Activated CD4-positive, alpha-beta T cell treated with anti-CD3 and anti-CD28 coated beads for 36 hours (primary cell): ENCODE measurements around the gene TGFBR3. TPM values are rescaled to one million over a fixed set of nuclear protein-coding genes. Genes with fewer than 3 reads are reported as not detected.
A peak's percentile ranks its signal among the peaks of the same experiment; 100 is the strongest.

Source experiments
- ATAC-seq: fragments of 200-7000 bp; cut with Tn5 transposase; one replicate; pipeline ENCODE4 v1.10.0; 2021; ENCODE audit warnings: mild to moderate bottlenecking, moderate library complexity
- CTCF ChIA-PET: fragments of 350-600 bp; sonication (Branson Sonifier 250); formaldehyde crosslinking; loops from one replicate; lab custom pipeline; 2021; ENCODE audit warnings: antibody characterized with exemption; lab: Charles Lee
- POLR2A ChIA-PET: fragments of 350-600 bp; sonication (Branson Sonifier 250); formaldehyde crosslinking; loops from one replicate; lab custom pipeline; 2021; ENCODE audit warnings: antibody characterized with exemption, inconsistent platforms; lab: Charles Lee
- DNase-seq: peaks from one replicate; pipeline ENCODE4 v3.0.0-alpha.2; 2020
- H3K27ac Mint-ChIP-seq: one replicate; pipeline ENCODE4 v1.8.0; 2021; ENCODE audit warnings: mixed read lengths
- H3K27me3 Mint-ChIP-seq: one replicate; pipeline ENCODE4 v1.8.0; 2021; ENCODE audit warnings: mixed read lengths
- H3K36me3 Mint-ChIP-seq: one replicate; pipeline ENCODE4 v1.8.0; 2021; ENCODE audit warnings: low read depth, mixed read lengths
- H3K4me1 Mint-ChIP-seq: one replicate; pipeline ENCODE4 v1.8.0; 2021; ENCODE audit warnings: mixed read lengths
- H3K4me3 Mint-ChIP-seq: one replicate; pipeline ENCODE4 v1.8.0; 2021; ENCODE audit warnings: mild to moderate bottlenecking, moderate library complexity, mixed read lengths
- H3K9me3 Mint-ChIP-seq: one replicate; pipeline ENCODE4 v1.8.0; 2021; ENCODE audit warnings: low read depth, mixed read lengths
- intact Hi-C, 2 experiments: fragments of 100-400 bp; cut with DNase I in 1 of 2; cut with micrococcal nuclease in 1 of 2; formaldehyde crosslinking; loops; one replicate each; pipeline versions ENCODE4 v1.14.2 to v1.15.1; 2022 to 2024; cut with DNase I, micrococcal nuclease
- total RNA-seq, 2 experiments: library from RNA; stranded (reverse); gene quantifications; one replicate each; pipeline ENCODE4 v1.2.3, GENCODE V29; 2021

TGFBR3 gene
- total RNA-seq, 2 experiments from 2014 or later, result 4.2 to 4.5 TPM

- ATAC-seq (no peak), DNase-seq (no peak)
- Mint-ChIP-seq H3K4me1 (peaks cover 20% of the 10 kb centered on the region), H3K27ac (no peak overlapping the region), H3K36me3 (peaks cover 14% of the 10 kb centered on the region), H3K27me3 (no peaks in the 10 kb centered on the region), H3K9me3 (no peaks in the 10 kb centered on the region), H3K4me3 (no peak overlapping the region)
- intact Hi-C loops, result no loop called here
- POLR2A ChIA-PET, result interaction anchor here (0.6 kb wide), 1 partner anchor 18 kb away, joined by 5 read pairs; no protein-coding TSS in a partner anchor
- CTCF ChIA-PET, result interaction anchor here (1.3 kb wide), 1 partner anchor 13 kb away, joined by 4 read pairs; no protein-coding TSS in a partner anchor
Observed at GRCh38 chr1:91798740-91799139, 87.2 kb downstream of the TGFBR3 start.

GRCh38 chr1:91798241-91798648, 87.7 kb downstream of the TGFBR3 start:
- H3K9me3 Mint-ChIP-seq, result no peaks in the 10 kb centered on the region
- ChIA-PET POLR2A (no interaction called here), CTCF (interaction anchor here (0.6 to 1.3 kb wide), 3 partner anchors 13 to 102 kb away, joined by 3 to 4 read pairs (median 4); no protein-coding TSS in a partner anchor)
- no peak overlapping the region for H3K4me3 Mint-ChIP-seq
- intact Hi-C loops, result no loop called here
- H3K27ac Mint-ChIP-seq, result no peak overlapping the region
- no peaks in the 10 kb centered on the region for H3K27me3 Mint-ChIP-seq
- H3K36me3 Mint-ChIP-seq, result peaks cover 14% of the 10 kb centered on the region
- no peak for ATAC-seq
- peaks cover 16% of the 10 kb centered on the region for H3K4me1 Mint-ChIP-seq
- no peak for DNase-seq

- Mint-ChIP-seq H3K27me3 (no peaks in the 10 kb centered on the region), H3K4me3 (no peak overlapping the region), H3K27ac (no peak overlapping the region), H3K4me1 (peaks cover 11% of the 10 kb centered on the region), H3K36me3 (peaks cover 14% of the 10 kb centered on the region), H3K9me3 (no peaks in the 10 kb centered on the region)
- no peak for DNase-seq
- ATAC-seq, result no peak
- CTCF ChIA-PET, result interaction anchor here (0.6 to 1.2 kb wide), 3 partner anchors 77 to 244 kb away, joined by 3 to 4 read pairs (median 3); no protein-coding TSS in a partner anchor
- intact Hi-C loops, result no loop called here
- POLR2A ChIA-PET, result no interaction called here
Observed at GRCh38 chr1:91797164-91797563, 88.8 kb downstream of the TGFBR3 start.

- CTCF ChIA-PET, result interaction anchor here (0.7 kb wide), 1 partner anchor 78 kb away, joined by 3 read pairs; no protein-coding TSS in a partner anchor
- no peak for ATAC-seq
Observed at GRCh38 chr1:91796390-91796654, 89.6 kb downstream of the TGFBR3 start.

GRCh38 chr1:91795591-91796389, 90.2 kb downstream of the TGFBR3 start:
- Mint-ChIP-seq H3K27ac (no peak overlapping the region), H3K4me3 (no peak overlapping the region), H3K36me3 (peaks cover 14% of the 10 kb centered on the region), H3K27me3 (no peaks in the 10 kb centered on the region), H3K9me3 (no peaks in the 10 kb centered on the region), H3K4me1 (peaks cover 25% of the 10 kb centered on the region)
- CTCF ChIA-PET, result no interaction called here
- POLR2A ChIA-PET, result no interaction called here
- no peak for ATAC-seq
- intact Hi-C loops, result no loop called here
- DNase-seq, result no peak

More at GRCh38 chr1:91796390-91796654, 89.6 kb downstream of the TGFBR3 start:
- intact Hi-C loops, result no loop called here
- no peak overlapping the region for H3K4me3 Mint-ChIP-seq
- no peak overlapping the region for H3K27ac Mint-ChIP-seq
- DNase-seq, result no peak
- no peaks in the 10 kb centered on the region for H3K9me3 Mint-ChIP-seq
- H3K27me3 Mint-ChIP-seq, result no peaks in the 10 kb centered on the region
- POLR2A ChIA-PET, result no interaction called here
- H3K36me3 Mint-ChIP-seq, result peaks cover 14% of the 10 kb centered on the region
- peaks cover 20% of the 10 kb centered on the region for H3K4me1 Mint-ChIP-seq

- ChIA-PET POLR2A (no interaction called here), CTCF (no interaction called here)
- intact Hi-C loops, result no loop called here
- Mint-ChIP-seq H3K36me3 (peaks cover 14% of the 10 kb centered on the region), H3K4me3 (no peak overlapping the region), H3K9me3 (no peaks in the 10 kb centered on the region), H3K27ac (no peak overlapping the region), H3K27me3 (no peaks in the 10 kb centered on the region), H3K4me1 (peaks cover 26% of the 10 kb centered on the region)
- ATAC-seq (no peak), DNase-seq (no peak)
Observed at GRCh38 chr1:91793877-91794276, 92.1 kb downstream of the TGFBR3 start.

- H3K27ac Mint-ChIP-seq, result no peak overlapping the region
- peaks cover 14% of the 10 kb centered on the region for H3K36me3 Mint-ChIP-seq
- no peak overlapping the region for H3K4me3 Mint-ChIP-seq
- intact Hi-C loops, result no loop called here
- ATAC-seq, result no peak
- POLR2A ChIA-PET, result no interaction called here
- no peaks in the 10 kb centered on the region for H3K27me3 Mint-ChIP-seq
- peaks cover 26% of the 10 kb centered on the region for H3K4me1 Mint-ChIP-seq
- no peak for DNase-seq
- CTCF ChIA-PET, result no interaction called here
- H3K9me3 Mint-ChIP-seq, result no peaks in the 10 kb centered on the region
Observed at GRCh38 chr1:91793189-91793588, 92.8 kb downstream of the TGFBR3 start.

- Mint-ChIP-seq H3K27ac (no peak overlapping the region), H3K4me3 (no peak overlapping the region), H3K9me3 (no peaks in the 10 kb centered on the region), H3K36me3 (peaks cover 14% of the 10 kb centered on the region), H3K27me3 (no peaks in the 10 kb centered on the region), H3K4me1 (peaks cover 26% of the 10 kb centered on the region)
- ChIA-PET CTCF (interaction anchor here (1.2 to 1.6 kb wide), 2 partner anchors 11 to 140 kb away, joined by 3 to 4 read pairs; no protein-coding TSS in a partner anchor), POLR2A (no interaction called here)
- no peak for DNase-seq
- intact Hi-C loops, result no loop called here
- no peak for ATAC-seq
Observed at GRCh38 chr1:91792489-91793071, 93.4 kb downstream of the TGFBR3 start.

GRCh38 chr1:91791691-91792488, 94.1 kb downstream of the TGFBR3 start:
- Mint-ChIP-seq H3K27ac (no peak overlapping the region), H3K4me1 (peaks cover 26% of the 10 kb centered on the region), H3K9me3 (no peaks in the 10 kb centered on the region), H3K36me3 (peaks cover 14% of the 10 kb centered on the region), H3K27me3 (no peaks in the 10 kb centered on the region), H3K4me3 (no peak overlapping the region)
- POLR2A ChIA-PET, result no interaction called here
- ATAC-seq (peak; percentile 12), DNase-seq (no peak)
- intact Hi-C loops, result no loop called here
- CTCF ChIA-PET, result interaction anchor here (0.5 to 1.6 kb wide), 5 partner anchors 12 to 291 kb away, joined by 3 to 7 read pairs (median 4); no protein-coding TSS in a partner anchor

- CTCF ChIA-PET, result interaction anchor here (0.6 to 1.6 kb wide), 3 partner anchors 12 to 70 kb away, joined by 3 to 7 read pairs (median 3); no protein-coding TSS in a partner anchor
- Mint-ChIP-seq H3K27me3 (no peaks in the 10 kb centered on the region), H3K36me3 (peaks cover 10% of the 10 kb centered on the region), H3K27ac (no peak overlapping the region), H3K4me3 (no peak overlapping the region), H3K4me1 (peaks cover 26% of the 10 kb centered on the region), H3K9me3 (no peaks in the 10 kb centered on the region)
- POLR2A ChIA-PET, result no interaction called here
- intact Hi-C loops, result no loop called here
- ATAC-seq (peak; percentile 44), DNase-seq (no peak)
Observed at GRCh38 chr1:91791103-91791502, 94.8 kb downstream of the TGFBR3 start.

- Mint-ChIP-seq H3K9me3 (no peaks in the 10 kb centered on the region), H3K4me1 (peaks cover 21% of the 10 kb centered on the region), H3K36me3 (peaks cover 7% of the 10 kb centered on the region), H3K27ac (no peak overlapping the region), H3K27me3 (no peaks in the 10 kb centered on the region), H3K4me3 (no peak overlapping the region)
- no peak for DNase-seq
- intact Hi-C loops, result no loop called here
- ChIA-PET CTCF (interaction anchor here (1.4 kb wide), 1 partner anchor 14 kb away, joined by 7 read pairs; no protein-coding TSS in a partner anchor), POLR2A (no interaction called here)
- ATAC-seq, result no peak
Observed at GRCh38 chr1:91790392-91790791, 95.6 kb downstream of the TGFBR3 start.
